Testis (tissue), 3 donors: ENCODE measurements around the gene MEF2C. TPM values are rescaled to one million over a fixed set of nuclear protein-coding genes. Genes with fewer than 3 reads are reported as not detected.

Source experiments
- DNase-seq: peaks from one replicate; pipeline ENCODE4 v3.0.0-alpha.2; 2019
- H3K27ac ChIP-seq, 2 donors: fragments of 200-600 bp; sonication (generic); one replicate each; pipeline ENCODE4 v1.5.1; 2019
- H3K27me3 ChIP-seq: fragments of 200-600 bp; sonication (generic); one replicate; pipeline ENCODE4 v1.5.1; 2019
- H3K36me3 ChIP-seq: fragments of 200-600 bp; sonication (generic); one replicate; pipeline ENCODE4 v1.5.1; 2017; ENCODE audit warnings: low read depth; ENCODE audit errors: missing control alignments
- H3K4me1 ChIP-seq: fragments of 200-600 bp; sonication (generic); one replicate; pipeline ENCODE4 v1.5.1; 2019
- H3K4me3 ChIP-seq, 2 donors: fragments of 200-600 bp; sonication (generic); one replicate each; pipeline ENCODE4 v1.5.1; 2017 to 2019
- H3K9me3 ChIP-seq: fragments of 200-600 bp; sonication (generic); one replicate; pipeline ENCODE4 v1.5.1; 2017
- POLR2A ChIP-seq: fragments of 450-650 bp; IDR thresholded peaks from one replicate; pipeline ENCODE4 v1.6.1; 2017; ENCODE audit warnings: antibody characterized with exemption, mild to moderate bottlenecking, moderate library complexity
- WGBS, 2 donors: methylation state at CpG; one replicate each; pipeline ENCODE4 v1.1.5; 2018; 5-methylcytosine and 5-hydroxymethylcytosine counted together
- intact Hi-C: fragments of 100-400 bp; cut with DNase I; formaldehyde crosslinking; loops from one replicate; pipeline ENCODE4 v1.15.1; 2023; ENCODE audit warnings: low total_unique reads
- polyA plus RNA-seq: library from polyadenylated mRNA; stranded (reverse); fragments of 350-450 nt; fragmentation: Illumina TruSeq; extraction: RNeasy Lipid Tissue Mini Kit (QIAGEN cat#74804); gene quantifications from one replicate; pipeline ENCODE4 v1.2.3, GENCODE V29; 2014; ENCODE audit warnings: low read depth, low replicate concordance; ENCODE audit not compliant: insufficient read depth
- total RNA-seq, 2 donors: library from RNA; depleted of rRNA; stranded (reverse); fragments of >200 nt; gene quantifications; one replicate each; pipeline ENCODE4 v1.2.3, GENCODE V29; 2016
- TF ChIP-seq, protein P1 (sequence below), 3 experiments: fragments of 450-650 bp in 2 of 3; fragments of 200-600 bp in 1 of 3; sonication (generic) in 1 of 3; IDR thresholded peaks; one replicate each; pipeline ENCODE4 v1.5.1; 2016 to 2019; ENCODE audit warnings: antibody characterized with exemption in 3 of 3, mild to moderate bottlenecking in 2 of 3, moderate library complexity in 1 of 3

MEF2C gene
- total and polyA plus RNA-seq, 3 donors from 2014 or later = 18.3 to 53.1 (median 19.9) TPM

DNA sequence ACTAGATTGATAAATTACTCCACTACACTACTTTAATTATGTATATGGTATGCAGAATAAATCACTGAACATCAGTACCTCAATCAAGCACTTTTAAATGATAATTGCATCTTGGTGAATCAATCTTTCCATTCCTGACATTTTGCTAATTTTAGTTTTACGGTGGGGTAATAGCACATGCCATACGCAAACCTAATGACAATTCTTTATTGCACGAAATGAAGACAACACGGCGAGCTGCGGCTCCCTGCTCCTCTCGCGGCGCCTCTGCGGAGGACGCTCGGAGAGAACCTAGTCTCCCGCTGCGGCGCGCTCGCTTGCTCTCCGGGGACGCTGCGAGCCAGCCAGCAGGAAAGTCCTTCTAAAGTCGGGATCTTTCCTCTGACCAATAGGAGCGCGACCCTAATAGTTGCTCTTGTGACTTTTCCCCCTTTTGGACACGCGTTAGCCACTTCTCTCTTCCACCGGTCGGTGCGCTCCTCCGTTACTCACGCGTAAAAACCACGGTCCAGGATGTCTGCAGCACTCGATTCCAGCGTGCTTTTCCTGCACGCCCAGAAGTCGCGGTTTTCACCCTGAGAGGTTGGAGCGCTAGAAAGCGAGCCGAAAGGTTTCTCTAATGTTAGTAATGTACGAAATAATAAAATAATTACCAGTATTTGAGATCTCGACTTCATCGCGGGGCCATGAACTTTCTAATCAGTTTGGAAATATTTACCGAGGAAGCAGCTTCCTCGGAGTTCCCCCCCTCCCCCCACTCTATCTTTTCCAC lies 1.0 kb upstream of the MEF2C start:
- intact Hi-C loops = loop anchor here (10.0 kb wide), 1 partner anchor 149 kb away; no protein-coding TSS in a partner anchor
- TF ChIP-seq POLR2A = no peak
- TF ChIP-seq, protein P1, sequence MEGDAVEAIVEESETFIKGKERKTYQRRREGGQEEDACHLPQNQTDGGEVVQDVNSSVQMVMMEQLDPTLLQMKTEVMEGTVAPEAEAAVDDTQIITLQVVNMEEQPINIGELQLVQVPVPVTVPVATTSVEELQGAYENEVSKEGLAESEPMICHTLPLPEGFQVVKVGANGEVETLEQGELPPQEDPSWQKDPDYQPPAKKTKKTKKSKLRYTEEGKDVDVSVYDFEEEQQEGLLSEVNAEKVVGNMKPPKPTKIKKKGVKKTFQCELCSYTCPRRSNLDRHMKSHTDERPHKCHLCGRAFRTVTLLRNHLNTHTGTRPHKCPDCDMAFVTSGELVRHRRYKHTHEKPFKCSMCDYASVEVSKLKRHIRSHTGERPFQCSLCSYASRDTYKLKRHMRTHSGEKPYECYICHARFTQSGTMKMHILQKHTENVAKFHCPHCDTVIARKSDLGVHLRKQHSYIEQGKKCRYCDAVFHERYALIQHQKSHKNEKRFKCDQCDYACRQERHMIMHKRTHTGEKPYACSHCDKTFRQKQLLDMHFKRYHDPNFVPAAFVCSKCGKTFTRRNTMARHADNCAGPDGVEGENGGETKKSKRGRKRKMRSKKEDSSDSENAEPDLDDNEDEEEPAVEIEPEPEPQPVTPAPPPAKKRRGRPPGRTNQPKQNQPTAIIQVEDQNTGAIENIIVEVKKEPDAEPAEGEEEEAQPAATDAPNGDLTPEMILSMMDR (IDR thresholded peaks at IDR 0.05) = peak in 1 of 3 experiments; percentile 9
- Histone ChIP-seq H3K36me3 (no peaks in the 10 kb centered on the region), H3K27me3 (no peaks in the 10 kb centered on the region), H3K9me3 (no peaks in the 10 kb centered on the region), H3K4me3 (peak overlapping the region; percentile 74 to 77), H3K4me1 (no peaks in the 10 kb centered on the region), H3K27ac (peak overlapping the region; percentile 90 to 93)
- DNase-seq = peak; percentile 77
- WGBS, 2 donors = 1% methylated on average over 28 to 46 of the region's 46 CpGs

DNA sequence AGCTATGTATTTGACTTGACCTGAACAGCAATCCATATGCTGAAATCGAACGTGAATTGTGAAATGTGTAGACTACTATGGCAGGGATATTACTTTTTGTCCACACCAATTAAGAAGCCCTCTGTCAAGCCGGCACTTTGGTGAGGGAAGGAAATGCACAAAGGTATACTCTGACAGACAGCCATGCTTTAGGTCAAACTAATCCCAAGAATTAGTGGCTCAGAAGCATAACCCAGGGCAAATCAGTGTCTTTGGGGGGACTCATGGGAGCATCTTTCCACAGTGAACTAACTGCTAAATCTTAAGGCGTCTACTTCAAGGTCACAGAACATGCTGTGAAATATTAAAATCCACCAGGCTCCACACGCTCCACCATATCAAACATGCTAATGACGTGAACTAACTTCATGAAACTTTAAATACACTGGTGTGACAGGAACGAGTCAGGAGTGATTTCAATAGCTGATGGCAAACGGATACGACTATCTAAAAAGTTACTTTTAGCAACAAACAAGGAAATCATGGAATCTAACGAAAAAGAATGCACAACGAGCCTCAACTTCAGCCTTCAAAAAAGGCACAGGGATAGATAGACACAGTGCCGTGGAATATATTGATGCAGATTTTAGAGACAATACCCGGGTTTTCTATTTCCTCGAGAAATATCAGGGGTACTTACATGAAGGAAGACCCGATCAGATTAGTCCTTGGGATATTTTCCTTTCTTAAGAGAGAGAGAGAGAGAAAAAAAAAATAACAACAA lies 527 bp downstream of the MEF2C start:
- H3K9me3 ChIP-seq = no peaks in the 10 kb centered on the region
- 0 to 1% methylated on average over 15 of the region's 15 CpGs for WGBS, 2 donors
- intact Hi-C loops = loop anchor here (10.0 kb wide), 1 partner anchor 148 kb away; no protein-coding TSS in a partner anchor
- no peak for DNase-seq
- H3K4me3 ChIP-seq = peak overlapping the region; percentile 74 to 77
- TF ChIP-seq, protein P1 (IDR thresholded peaks at IDR 0.05) = no peak
- no peak for TF ChIP-seq POLR2A
- H3K4me1 ChIP-seq = no peaks in the 10 kb centered on the region
- H3K36me3 ChIP-seq = no peaks in the 10 kb centered on the region
- peak overlapping the region; percentile 90 to 93 for H3K27ac ChIP-seq
- no peaks in the 10 kb centered on the region for H3K27me3 ChIP-seq

DNA sequence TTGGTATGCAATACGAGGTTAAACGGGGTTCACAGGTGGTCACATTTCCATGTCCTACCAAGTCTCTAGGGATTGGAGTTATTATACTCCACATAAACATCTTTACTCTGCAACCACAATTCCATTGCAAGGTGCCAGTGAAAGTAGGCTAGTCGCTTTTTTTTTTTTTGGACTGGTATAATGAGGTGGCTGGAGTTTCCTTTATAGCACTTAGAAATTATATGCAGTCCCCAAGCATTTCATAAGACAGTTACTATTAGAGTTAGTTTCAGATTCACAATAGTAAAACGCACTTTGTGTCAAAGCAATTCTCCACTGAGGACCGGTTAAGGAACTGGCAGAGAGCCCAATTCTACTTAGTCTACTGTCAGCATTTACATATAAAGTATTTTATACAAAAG lies 1.4 kb downstream of the MEF2C start:
- DNase-seq = no peak
- Histone ChIP-seq H3K4me1 (no peaks in the 10 kb centered on the region), H3K27ac (peak overlapping the region; percentile 90 to 93), H3K4me3 (peak overlapping the region; percentile 74 to 77), H3K27me3 (no peaks in the 10 kb centered on the region), H3K36me3 (no peaks in the 10 kb centered on the region), H3K9me3 (no peaks in the 10 kb centered on the region)
- no peak for TF ChIP-seq POLR2A
- TF ChIP-seq, protein P1 (IDR thresholded peaks at IDR 0.05) = no peak
- WGBS, 2 donors = 14% methylated on average over 5 of the region's 5 CpGs
- intact Hi-C loops = loop anchor here (10.0 kb wide), 1 partner anchor 147 kb away; no protein-coding TSS in a partner anchor

DNA sequence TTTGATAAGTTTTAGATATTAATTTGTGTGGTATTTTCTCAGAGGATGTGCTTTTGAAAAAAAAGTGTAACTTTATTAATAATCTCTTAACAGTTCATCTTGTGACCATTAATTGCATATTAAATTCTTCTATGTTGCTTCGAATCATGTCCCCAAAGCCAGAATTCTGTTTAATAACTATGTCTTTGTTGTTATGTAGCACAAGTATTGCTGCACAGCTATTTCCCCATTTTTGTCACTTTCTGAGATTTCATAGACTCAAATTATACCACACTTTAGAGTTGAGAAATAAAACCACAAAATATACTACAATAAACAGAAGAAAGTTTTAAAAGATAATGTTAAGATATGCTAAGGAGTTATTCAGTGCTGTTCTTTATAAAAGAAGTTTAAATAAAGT lies 2.8 kb downstream of the MEF2C start:
- intact Hi-C loops = loop anchor here (10.0 kb wide), 1 partner anchor 145 kb away; no protein-coding TSS in a partner anchor
- no peak for TF ChIP-seq POLR2A
- TF ChIP-seq, protein P1 (IDR thresholded peaks at IDR 0.05) = no peak
- WGBS, 2 donors = 61 to 71% methylated on average over 1 of the region's 1 CpG
- H3K9me3 ChIP-seq = no peaks in the 10 kb centered on the region
- DNase-seq = no peak
- peak overlapping the region in 1 of 2 donors; percentile 11 for H3K4me3 ChIP-seq
- H3K27me3 ChIP-seq = no peaks in the 10 kb centered on the region
- no peaks in the 10 kb centered on the region for H3K4me1 ChIP-seq
- peak overlapping the region in 1 of 2 donors; percentile 93 for H3K27ac ChIP-seq
- no peaks in the 10 kb centered on the region for H3K36me3 ChIP-seq
